K562 (cell line): ENCODE results near the gene ZNF544. TPM values are rescaled to one million over a fixed set of nuclear protein-coding genes. Genes with fewer than 3 reads are reported as not detected.

Experiments
- ELF2 ChIP-seq: fragments of 250-450 bp; sonication (Bioruptor Pico); IDR thresholded peaks from 2 replicates; pipeline ENCODE4 v1.5.0; 2021; ENCODE audit warnings: mild to moderate bottlenecking
- EZH2 ChIP-seq: IDR thresholded peaks from 2 replicates; pipeline ENCODE4 v1.6.1; 2012; ENCODE audit warnings: low read depth, mild to moderate bottlenecking, inconsistent platforms, low read length, borderline replicate concordance
- NCOA1 ChIP-seq: fragments of 450-650 bp; IDR thresholded peaks from 2 replicates; pipeline ENCODE4 v1.6.1; 2016; ENCODE audit warnings: low read depth
- NFE2 ChIP-seq: IDR thresholded peaks from 2 replicates; pipeline ENCODE4 v1.6.1; 2014; ENCODE audit warnings: antibody characterized with exemption, low read depth
- NR2C2 ChIP-seq, 2 experiments: fragments of 200-800 bp in 1 of 2; sonication (Bioruptor generic) in 1 of 2; sonication (generic) in 1 of 2; formaldehyde crosslinking in 1 of 2; IDR thresholded peaks; 2 replicates each; pipeline versions ENCODE4 v1.6.1 to v1.8.0; 2016 to 2022; ENCODE audit warnings: mild to moderate bottlenecking in 1 of 2, missing compliant biosample characterization in 1 of 2, missing genetic modification characterization in 1 of 2, missing genetic modification reagents in 1 of 2
- SAFB ChIP-seq: fragments of 200-400 bp; formaldehyde crosslinking; IDR thresholded peaks from 2 replicates; pipeline ENCODE4 v1.6.1; 2017; ENCODE audit warnings: low read depth, low read length, borderline replicate concordance
- TFAM ChIP-seq: fragments of 250-450 bp; sonication (Bioruptor Pico); conservative IDR thresholded peaks from 2 replicates; pipeline ENCODE4 v1.5.0; 2021; ENCODE audit warnings: mild to moderate bottlenecking, moderate library complexity
- ZNF133 ChIP-seq: fragments of 250-450 bp; sonication (Bioruptor Pico); IDR thresholded peaks from 2 replicates; pipeline ENCODE4 v1.4.0; 2020; ENCODE audit warnings: mild to moderate bottlenecking
- ZNF212 ChIP-seq: fragments of 450-650 bp; formaldehyde crosslinking; IDR thresholded peaks from 2 replicates; pipeline ENCODE4 v1.4.0; 2020; ENCODE audit warnings: mild to moderate bottlenecking
- ZNF717 ChIP-seq: fragments of 250-450 bp; sonication (Bioruptor Pico); IDR thresholded peaks from 2 replicates; pipeline ENCODE4 v1.5.0; 2021
- polyA plus RNA-seq, 8 experiments: library from polyadenylated mRNA; depleted of rRNA in 4 of 8; stranded (reverse) in 5 of 8; unstranded in 3 of 8; fragments of >200 nt; fragmentation: Nextera tagmentation in 2 of 8; fragmentation: Illumina TruSeq in 1 of 8; extraction: Ambion mirVana in 2 of 8; extraction: Trizol in 1 of 8; gene quantifications; 2 replicates each; pipeline versions ENCODE4 v1.2.1 to v1.2.3, GENCODE V29; 2011 to 2014; ENCODE audit warnings: inconsistent platforms in 1 of 8, missing spikeins in 1 of 8
- total RNA-seq, 7 experiments: library from RNA; depleted of rRNA in 6 of 7; stranded (reverse); fragments of >200 nt in 6 of 7; fragmentation: Illumina TruSeq in 2 of 7; extraction: Trizol in 2 of 7; gene quantifications; 2 replicates each; pipeline versions ENCODE4 v1.2.1 to v1.2.3, GENCODE V29; 2011 to 2021; ENCODE audit warnings: low replicate concordance in 1 of 7
- TF ChIP-seq, protein P1 (sequence below): sonication (generic); formaldehyde crosslinking; IDR thresholded peaks from 2 replicates; pipeline ENCODE4 v1.8.1; 2023; ENCODE audit warnings: mild to moderate bottlenecking, missing genetic modification reagents
- TF ChIP-seq, protein P2 (sequence below), 2 experiments: fragments of 450-650 bp in 1 of 2; sonication (generic) in 1 of 2; formaldehyde crosslinking in 1 of 2; IDR thresholded peaks; 2 replicates each; pipeline versions ENCODE4 v1.7.1 to v1.9.0; 2016 to 2022; ENCODE audit warnings: inconsistent platforms in 1 of 2, mild to moderate bottlenecking in 1 of 2, missing genetic modification reagents in 1 of 2

Gene ZNF544
- total and polyA plus RNA-seq, 9 of the 15 experiments (the other 6 are each of a cell fraction or from before 2014, with no cell fraction given) = 23.6 to 59.0 (median 41.4) TPM

DNA sequence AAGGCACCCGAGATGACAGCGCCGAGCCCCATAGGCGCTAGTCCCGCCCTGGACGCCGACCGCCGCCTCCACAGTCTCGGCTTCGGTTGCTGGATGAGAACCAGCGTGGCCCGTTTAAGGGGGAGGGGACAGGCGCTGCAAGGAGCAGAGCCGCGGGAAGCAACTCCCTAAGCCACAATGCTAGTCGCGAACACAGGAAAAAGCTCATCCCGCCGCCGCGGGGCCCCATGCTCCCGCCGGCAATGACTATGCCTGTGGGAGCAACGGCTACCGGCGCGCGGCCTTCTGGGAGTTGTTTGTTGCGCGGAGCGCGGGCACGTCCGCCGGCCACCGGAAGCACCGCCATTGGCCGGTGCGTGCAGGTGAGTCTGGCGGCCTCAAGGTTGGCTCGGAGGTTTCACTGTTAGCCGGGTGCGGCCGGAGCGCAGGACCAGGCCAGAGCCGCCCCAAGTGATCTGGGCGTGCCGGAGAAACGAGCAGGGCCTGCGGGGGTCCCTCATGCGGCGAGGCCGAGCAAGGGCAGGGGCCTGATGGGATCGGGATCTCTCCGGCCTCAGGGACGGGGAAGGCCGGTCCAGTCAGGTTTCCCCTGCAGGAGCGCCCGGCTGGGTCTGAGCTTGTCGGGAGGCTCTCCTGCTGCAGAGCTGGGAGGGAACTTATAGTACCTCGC is at the start of gene ZNF544 (continued):
- TF ChIP-seq NR2C2 (CRISPR knock-in tag; IDR thresholded peaks at IDR 0.05) (no peak), NR2C2 (tag; IDR thresholded peaks at IDR 0.05) (peak; percentile 50; the same call in 1 of the 2 replicates), SAFB (no peak), NCOA1 (peak; percentile 37; the same call in 1 of the 2 replicates), ELF2 (CRISPR knock-in tag) (peak; percentile 63; the same call in 1 of the 2 replicates), ZNF133 (no peak), ZNF717 (no peak), NFE2 (peak; percentile 33), ZNF212 (0 out of 2 replicates have a peak, but pooled peaks have one; percentile 7), TFAM (CRISPR knock-in tag) (no peak), EZH2 (no peak)
- TF ChIP-seq, protein P1, sequence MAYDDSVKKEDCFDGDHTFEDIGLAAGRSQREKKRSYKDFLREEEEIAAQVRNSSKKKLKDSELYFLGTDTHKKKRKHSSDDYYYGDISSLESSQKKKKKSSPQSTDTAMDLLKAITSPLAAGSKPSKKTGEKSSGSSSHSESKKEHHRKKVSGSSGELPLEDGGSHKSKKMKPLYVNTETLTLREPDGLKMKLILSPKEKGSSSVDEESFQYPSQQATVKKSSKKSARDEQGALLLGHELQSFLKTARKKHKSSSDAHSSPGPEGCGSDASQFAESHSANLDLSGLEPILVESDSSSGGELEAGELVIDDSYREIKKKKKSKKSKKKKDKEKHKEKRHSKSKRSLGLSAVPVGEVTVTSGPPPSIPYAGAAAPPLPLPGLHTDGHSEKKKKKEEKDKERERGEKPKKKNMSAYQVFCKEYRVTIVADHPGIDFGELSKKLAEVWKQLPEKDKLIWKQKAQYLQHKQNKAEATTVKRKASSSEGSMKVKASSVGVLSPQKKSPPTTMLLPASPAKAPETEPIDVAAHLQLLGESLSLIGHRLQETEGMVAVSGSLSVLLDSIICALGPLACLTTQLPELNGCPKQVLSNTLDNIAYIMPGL = no peak
- TF ChIP-seq, protein P2, sequence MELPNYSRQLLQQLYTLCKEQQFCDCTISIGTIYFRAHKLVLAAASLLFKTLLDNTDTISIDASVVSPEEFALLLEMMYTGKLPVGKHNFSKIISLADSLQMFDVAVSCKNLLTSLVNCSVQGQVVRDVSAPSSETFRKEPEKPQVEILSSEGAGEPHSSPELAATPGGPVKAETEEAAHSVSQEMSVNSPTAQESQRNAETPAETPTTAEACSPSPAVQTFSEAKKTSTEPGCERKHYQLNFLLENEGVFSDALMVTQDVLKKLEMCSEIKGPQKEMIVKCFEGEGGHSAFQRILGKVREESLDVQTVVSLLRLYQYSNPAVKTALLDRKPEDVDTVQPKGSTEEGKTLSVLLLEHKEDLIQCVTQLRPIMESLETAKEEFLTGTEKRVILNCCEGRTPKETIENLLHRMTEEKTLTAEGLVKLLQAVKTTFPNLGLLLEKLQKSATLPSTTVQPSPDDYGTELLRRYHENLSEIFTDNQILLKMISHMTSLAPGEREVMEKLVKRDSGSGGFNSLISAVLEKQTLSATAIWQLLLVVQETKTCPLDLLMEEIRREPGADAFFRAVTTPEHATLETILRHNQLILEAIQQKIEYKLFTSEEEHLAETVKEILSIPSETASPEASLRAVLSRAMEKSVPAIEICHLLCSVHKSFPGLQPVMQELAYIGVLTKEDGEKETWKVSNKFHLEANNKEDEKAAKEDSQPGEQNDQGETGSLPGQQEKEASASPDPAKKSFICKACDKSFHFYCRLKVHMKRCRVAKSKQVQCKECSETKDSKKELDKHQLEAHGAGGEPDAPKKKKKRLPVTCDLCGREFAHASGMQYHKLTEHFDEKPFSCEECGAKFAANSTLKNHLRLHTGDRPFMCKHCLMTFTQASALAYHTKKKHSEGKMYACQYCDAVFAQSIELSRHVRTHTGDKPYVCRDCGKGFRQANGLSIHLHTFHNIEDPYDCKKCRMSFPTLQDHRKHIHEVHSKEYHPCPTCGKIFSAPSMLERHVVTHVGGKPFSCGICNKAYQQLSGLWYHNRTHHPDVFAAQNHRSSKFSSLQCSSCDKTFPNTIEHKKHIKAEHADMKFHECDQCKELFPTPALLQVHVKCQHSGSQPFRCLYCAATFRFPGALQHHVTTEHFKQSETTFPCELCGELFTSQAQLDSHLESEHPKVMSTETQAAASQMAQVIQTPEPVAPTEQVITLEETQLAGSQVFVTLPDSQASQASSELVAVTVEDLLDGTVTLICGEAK (IDR thresholded peaks at IDR 0.05) = peak; percentile 86
- TF ChIP-seq, protein P2 (CRISPR knock-in tag; IDR thresholded peaks at IDR 0.05) = no peak
